ENCODE data around the gene TMEM144.
"Not testable (repeated sequence)": the region's sequence is repeated elsewhere in the genome, so short reads cannot be mapped to it uniquely, and the experiment has no call there.

TMEM144 gene

DNA sequence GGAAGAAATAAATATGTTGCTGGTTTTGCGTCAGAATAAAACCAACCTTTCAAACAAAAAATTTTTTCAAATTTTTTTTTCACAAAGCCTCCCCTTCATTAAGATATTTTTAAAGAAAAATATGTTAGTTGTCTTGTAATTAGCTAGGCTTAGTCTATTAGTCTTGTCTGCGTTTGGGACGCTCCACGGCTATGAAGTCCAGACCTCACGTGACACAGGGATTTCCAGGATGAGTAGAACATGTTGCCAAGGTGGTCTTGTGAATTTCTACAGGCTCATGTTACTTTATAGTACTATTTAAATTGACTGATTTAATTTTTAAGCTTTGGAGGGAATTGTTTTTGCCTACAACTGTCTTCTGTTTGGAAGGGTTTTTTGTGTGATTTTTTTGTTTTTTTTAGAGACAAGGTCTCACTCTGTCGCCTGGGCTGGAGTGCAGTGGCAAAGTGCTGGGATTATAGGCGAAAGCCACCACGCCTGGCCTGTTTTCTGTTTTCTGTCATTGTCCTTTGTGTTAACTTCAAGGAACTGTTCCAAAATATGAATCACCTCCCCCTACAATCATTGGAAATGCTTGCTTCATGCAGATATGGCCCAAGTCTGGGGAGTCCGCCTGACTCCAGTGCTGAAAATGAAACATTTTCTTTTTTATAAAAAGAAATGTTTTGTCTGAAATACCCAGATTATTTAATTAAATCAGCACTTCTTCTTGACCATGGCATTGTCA, 26.2 kb downstream of the TMEM144 start:
- no peak for DNase-seq

GRCh38 chr4:158238575-158238974, 28.3 kb downstream of the TMEM144 start:
- no peak for DNase-seq

GRCh38 chr4:158239196-158239595, 28.9 kb downstream of the TMEM144 start:
- DNase-seq, result no peak

- DNase-seq, result no peak
Observed at GRCh38 chr4:158243071-158243470, 32.8 kb downstream of the TMEM144 start.

DNA sequence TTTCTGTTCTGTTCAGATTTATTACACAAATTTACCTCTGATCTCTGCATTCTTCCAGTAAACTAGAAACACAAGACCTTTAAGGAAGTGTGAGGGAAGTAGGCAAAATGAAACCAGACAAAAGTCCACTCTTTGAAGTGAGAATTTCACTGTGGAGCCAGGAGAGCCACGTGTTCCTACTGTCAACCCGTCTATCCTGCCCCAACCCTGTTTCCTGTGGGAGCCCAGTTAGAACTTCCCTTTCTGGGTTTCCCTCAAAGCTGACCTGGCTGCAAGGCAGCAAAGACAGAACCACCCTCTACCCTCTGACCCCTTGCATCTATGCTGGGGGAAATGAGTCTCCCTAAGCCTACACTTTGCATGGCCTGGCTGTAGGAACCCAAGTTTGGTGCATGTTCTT, 40.0 kb downstream of the TMEM144 start:
- DNase-seq, result no peak

- peak; percentile 15 for DNase-seq
Observed at GRCh38 chr4:158253350-158253980, 43.2 kb downstream of the TMEM144 start.

- no peak for DNase-seq
Observed at GRCh38 chr4:158254292-158254691, 44.0 kb downstream of the TMEM144 start.

DNA sequence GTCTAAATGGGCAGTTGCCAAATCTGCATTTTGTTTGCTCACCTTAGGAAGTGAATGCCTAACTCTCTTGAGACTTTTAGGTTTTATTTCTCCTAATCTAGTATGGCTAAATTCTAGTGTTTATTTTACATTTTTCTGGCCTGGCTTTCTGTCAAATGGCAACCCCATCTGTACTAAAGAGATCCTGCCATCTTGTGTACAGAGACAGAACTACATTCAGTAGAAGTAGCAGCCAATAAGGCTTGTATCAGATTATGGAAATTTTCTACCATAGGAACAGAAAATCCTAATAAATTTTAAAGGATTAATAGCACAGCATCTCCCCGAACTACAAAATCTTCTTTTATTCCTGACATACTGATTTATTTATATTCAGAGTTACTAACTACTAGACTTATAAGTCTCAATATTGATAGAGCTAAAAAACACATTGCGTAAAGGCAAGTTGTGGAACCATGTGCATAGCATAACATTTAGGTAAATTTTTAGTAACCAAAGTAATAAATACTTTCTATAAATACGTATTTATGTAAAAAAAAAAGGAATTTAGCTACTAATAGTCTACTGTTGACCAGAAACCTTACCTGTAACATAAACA, 45.5 kb downstream of the TMEM144 start:
- DNase-seq, result no peak

GRCh38 chr4:158259955-158260575, 49.8 kb downstream of the TMEM144 start:
- peak; percentile 2 for DNase-seq

- no peak for DNase-seq
Observed at GRCh38 chr4:158261480-158261879, 51.2 kb downstream of the TMEM144 start.

DNA sequence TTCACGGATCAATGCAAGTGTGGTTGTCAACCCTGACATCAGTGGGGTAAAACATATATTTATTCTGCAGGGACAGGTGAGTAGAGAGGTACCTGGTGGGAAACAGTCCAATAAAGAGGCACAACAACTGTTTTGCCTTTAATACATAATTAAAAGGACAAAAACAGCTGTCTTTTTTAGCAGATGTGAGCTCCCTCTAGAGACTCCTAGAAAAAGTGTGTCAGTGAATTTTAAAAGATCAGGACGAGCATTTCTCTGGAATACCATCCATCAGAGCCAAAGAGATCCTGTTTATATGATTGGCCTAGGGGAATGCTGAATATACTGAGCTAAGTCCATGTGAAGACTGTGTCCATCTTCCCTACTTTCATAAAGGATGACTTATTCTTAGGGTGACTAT, 58.3 kb downstream of the TMEM144 start:
- DNase-seq, result no peak

GRCh38 chr4:158274636-158275035, 64.3 kb downstream of the TMEM144 start:
- DNase-seq, result no peak

- DNase-seq, result no peak
Observed at GRCh38 chr4:158277558-158277957, 67.3 kb downstream of the TMEM144 start.

DNA sequence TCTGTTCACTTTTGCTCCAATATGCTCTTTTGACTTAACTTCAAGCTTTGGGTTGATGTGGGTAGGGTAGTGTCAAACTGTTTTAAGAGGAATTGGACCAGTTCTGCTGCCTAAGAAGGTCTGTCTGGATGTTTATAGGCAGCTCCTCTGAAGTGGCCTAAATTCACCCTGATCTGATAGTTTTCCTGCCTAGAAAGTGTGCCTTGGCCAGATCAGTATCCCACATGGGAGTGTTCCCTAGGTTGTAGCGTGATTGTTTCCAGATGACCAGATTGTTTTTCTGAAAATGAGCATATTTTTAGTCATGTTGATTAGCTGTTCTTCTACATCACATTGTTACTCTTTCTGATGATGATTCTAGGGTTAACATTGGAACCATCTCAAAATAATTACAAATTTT, 68.8 kb downstream of the TMEM144 start:
- DNase-seq, result not testable (repeated sequence)

DNA sequence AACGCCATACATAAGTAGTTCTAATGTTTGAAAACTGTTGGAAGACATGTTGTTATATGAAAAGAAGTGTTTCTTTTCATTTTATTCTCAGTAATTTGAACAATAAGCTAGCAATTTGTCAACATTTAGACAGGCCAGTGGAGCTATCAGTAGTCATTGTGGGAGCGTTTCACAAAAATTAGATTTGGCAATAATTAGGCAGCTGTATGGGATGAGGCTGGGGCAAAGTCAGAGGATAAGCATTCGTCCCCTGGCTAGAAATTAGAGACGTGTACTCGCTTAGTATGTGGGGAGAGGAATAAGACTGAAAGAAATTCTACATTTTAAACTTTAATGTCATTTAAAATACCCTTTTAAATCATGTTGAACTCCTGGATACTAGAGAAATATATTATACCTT, 70.6 kb downstream of the TMEM144 start:
- no peak for DNase-seq

GRCh38 chr4:158282252-158282651, 72.0 kb downstream of the TMEM144 start:
- no peak for DNase-seq

DNA sequence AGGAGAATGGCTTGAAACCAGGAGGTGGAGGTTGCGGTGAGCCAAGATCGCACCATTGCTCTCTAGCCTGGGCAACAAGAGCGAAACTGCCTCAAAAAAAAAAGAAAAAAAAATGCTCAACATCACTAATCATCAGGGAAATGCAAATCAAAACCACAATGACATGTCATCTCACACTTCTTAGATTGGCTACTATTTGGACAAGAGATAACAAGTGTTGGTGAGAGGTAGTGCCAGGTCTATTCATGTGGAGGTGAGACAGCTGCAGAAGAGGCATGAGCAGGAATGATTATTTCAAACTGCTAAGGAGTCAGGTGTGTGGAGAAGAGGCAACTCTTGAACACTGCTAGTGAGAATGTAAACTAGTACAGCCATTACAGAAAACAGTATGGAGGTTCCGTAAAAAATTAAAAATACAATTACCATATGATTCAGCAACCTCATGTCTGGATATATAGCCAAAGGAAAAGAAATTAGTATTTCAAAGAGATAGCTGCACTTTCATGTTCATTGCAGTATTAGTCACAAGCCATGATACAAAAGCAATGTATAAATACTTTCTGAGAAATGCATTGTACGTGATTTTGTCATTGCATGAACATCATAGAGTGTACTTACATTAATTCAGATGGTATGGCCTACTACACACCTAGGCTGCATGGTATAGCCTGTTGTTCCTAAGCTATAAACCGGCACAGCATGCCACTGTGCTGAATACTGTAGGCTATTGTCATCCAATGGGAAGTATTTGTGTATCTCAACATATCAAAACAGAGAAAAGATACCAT, 75.3 kb downstream of the TMEM144 start:
- DNase-seq, result no peak

- no peak for DNase-seq
Observed at GRCh38 chr4:158290912-158291311, 80.6 kb downstream of the TMEM144 start.

- DNase-seq, result no peak
Observed at GRCh38 chr4:158291334-158292055, 81.2 kb downstream of the TMEM144 start.

- no peak for DNase-seq
Observed at GRCh38 chr4:158292156-158292555, 81.9 kb downstream of the TMEM144 start.

GRCh38 chr4:158295053-158295452, 84.8 kb downstream of the TMEM144 start:
- no peak for DNase-seq

GRCh38 chr4:158297866-158298265, 87.6 kb downstream of the TMEM144 start:
- no peak for DNase-seq

Data from right kidney (tissue), 1 donor.